Measurements from ENCODE around the gene BACH2. TPM values are rescaled to one million over a fixed set of nuclear protein-coding genes. Genes with fewer than 3 reads are reported as not detected.

BACH2 gene
- total RNA-seq, 2 donors from 2014 or later: 0.52 to 1.2 TPM

DNA sequence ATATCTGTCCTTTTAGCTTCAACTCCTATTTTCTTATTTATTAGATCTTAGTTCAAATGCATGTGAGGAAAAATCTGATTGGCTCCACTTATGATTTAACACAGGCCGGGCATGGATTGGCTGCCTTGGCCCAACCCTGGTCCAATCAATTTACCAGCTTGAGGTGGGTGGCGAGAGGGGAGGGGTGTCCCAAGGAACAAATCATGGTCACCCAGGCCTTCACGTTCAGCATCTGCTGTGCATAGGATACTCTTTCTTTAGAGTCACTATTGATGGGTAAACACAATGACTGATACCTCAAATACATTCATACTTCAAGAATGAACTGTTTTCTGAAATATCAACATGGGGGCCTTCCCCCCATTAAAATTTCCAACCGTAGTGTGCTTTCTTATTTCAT is 14.9 kb upstream of the BACH2 start:
- Histone ChIP-seq H3K9ac (ENCODE audit: low read depth in 2 of 2, low read length in 2 of 2) (no peak overlapping the region), H3K27me3 (no peaks in the 10 kb centered on the region), H3K36me3 (no peaks in the 10 kb centered on the region), H3K4me3 (no peak overlapping the region), H3K27ac (no peak overlapping the region), H3K9me3 (no peaks in the 10 kb centered on the region), H3K4me1 (no peaks in the 10 kb centered on the region)
- intact Hi-C loops (cut with DNase I): no loop called here
- TF ChIP-seq, protein P1, sequence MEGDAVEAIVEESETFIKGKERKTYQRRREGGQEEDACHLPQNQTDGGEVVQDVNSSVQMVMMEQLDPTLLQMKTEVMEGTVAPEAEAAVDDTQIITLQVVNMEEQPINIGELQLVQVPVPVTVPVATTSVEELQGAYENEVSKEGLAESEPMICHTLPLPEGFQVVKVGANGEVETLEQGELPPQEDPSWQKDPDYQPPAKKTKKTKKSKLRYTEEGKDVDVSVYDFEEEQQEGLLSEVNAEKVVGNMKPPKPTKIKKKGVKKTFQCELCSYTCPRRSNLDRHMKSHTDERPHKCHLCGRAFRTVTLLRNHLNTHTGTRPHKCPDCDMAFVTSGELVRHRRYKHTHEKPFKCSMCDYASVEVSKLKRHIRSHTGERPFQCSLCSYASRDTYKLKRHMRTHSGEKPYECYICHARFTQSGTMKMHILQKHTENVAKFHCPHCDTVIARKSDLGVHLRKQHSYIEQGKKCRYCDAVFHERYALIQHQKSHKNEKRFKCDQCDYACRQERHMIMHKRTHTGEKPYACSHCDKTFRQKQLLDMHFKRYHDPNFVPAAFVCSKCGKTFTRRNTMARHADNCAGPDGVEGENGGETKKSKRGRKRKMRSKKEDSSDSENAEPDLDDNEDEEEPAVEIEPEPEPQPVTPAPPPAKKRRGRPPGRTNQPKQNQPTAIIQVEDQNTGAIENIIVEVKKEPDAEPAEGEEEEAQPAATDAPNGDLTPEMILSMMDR (IDR thresholded peaks at IDR 0.05): no peak
- DNase-seq: no peak

DNA sequence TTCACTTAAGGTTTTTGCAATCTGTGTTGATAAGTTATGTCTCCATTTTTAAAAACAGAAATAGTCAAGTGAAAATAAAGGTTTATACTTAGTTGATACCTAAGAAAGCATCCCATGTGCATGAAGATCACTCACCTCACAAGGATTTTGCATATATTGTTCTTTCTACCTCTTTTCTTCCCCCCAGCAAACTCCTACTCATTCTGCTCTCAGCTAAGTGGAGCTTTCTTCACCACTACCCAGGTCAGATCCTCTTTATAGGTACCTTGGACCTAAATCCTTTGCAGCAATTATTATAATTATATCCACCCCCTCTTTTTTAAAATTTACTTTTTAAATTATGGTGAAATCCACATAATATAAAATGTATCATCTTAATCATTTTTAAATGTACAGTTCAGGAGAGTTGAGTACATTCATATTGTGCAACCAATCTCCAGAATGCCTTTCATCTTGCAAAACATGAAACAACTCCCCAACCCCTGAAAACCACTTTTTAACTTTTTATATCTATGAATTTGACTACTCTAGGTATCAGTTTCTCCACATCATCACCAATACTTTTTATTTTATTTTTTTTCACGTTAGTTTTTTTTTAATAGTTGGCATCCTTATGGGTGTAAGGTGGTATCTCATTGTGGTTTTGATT is 9.3 kb upstream of the BACH2 start:
- intact Hi-C loops (cut with DNase I): no loop called here
- Histone ChIP-seq H3K36me3 (no peaks in the 10 kb centered on the region), H3K27me3 (no peaks in the 10 kb centered on the region), H3K4me3 (no peak overlapping the region), H3K9me3 (no peaks in the 10 kb centered on the region), H3K4me1 (no peaks in the 10 kb centered on the region), H3K9ac (ENCODE audit: low read depth in 2 of 2, low read length in 2 of 2) (no peak overlapping the region), H3K27ac (no peak overlapping the region)
- TF ChIP-seq, protein P1 (IDR thresholded peaks at IDR 0.05): no peak
- no peak for DNase-seq

DNA sequence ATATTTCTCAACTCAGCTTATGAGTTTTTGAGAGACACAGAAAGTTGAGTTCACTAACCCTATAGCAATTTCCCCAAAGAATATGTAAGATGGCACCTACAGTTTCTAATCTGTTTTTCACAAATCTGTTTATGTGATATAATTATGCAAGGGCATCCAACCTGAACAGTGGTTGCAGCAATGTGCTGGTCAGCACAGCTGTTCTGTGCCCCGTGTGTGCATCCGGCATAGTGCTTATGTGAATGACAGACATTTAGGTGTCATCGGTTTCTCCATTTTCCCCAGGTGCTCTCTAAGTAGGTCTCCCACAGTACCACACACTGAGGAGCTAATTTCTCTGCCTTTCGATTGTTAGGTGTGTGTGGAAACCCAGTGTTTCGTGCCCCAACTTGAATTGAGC is 7.7 kb upstream of the BACH2 start:
- DNase-seq: no peak
- no peaks in the 10 kb centered on the region for H3K27me3 ChIP-seq
- TF ChIP-seq, protein P1 (IDR thresholded peaks at IDR 0.05): no peak
- no peaks in the 10 kb centered on the region for H3K36me3 ChIP-seq
- intact Hi-C loops (cut with DNase I): no loop called here
- H3K27ac ChIP-seq: no peak overlapping the region
- H3K4me3 ChIP-seq: no peak overlapping the region
- no peak overlapping the region for H3K9ac ChIP-seq (ENCODE audit: low read depth in 2 of 2, low read length in 2 of 2)
- no peaks in the 10 kb centered on the region for H3K4me1 ChIP-seq
- H3K9me3 ChIP-seq: no peaks in the 10 kb centered on the region

DNA sequence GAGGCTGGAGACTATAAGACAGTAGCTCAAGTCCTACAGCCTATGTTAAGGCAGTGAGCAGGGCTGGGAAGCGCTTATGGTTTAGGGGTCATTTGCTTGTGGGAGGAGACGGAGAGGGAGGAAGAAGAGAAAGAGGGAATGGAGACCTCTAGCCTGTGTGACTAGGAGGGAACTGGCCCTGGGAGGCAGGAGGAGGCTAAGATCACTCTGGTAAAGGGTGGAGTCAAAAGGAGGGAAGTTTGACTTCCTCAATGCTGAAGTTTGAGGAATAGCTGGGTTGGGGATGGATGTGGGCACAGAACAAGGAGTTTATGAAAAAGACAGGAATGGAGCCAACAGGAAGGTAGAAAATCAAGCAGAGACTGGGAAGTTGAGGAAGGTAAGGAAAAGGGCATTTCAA is 6.4 kb upstream of the BACH2 start:
- Histone ChIP-seq H3K9ac (ENCODE audit: low read depth in 2 of 2, low read length in 2 of 2) (no peak overlapping the region), H3K36me3 (no peaks in the 10 kb centered on the region), H3K9me3 (no peaks in the 10 kb centered on the region), H3K4me3 (no peak overlapping the region), H3K27ac (no peak overlapping the region), H3K27me3 (peaks cover 3% of the 10 kb centered on the region), H3K4me1 (no peaks in the 10 kb centered on the region)
- TF ChIP-seq, protein P1 (IDR thresholded peaks at IDR 0.05): no peak
- DNase-seq: no peak
- intact Hi-C loops (cut with DNase I): no loop called here

DNA sequence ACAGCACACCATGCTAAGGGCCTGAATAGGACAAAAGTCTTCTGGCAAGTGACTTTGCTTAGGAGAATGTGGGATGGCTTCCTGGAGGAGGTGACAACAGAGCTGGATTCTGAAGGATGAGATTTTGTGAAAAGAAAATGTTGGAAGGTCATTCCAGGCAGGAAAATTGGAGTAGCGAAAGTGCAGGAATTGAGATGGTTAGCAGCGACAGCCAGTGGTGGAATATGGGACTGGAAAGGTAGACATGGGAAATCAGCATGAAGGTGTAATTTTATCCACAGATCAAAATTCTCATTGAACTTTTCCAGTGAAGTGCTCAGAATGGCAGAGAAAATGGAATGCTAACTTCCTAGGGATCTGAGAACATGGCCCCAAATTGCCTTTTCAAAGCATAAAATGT is 5.7 kb upstream of the BACH2 start:
- DNase-seq: no peak
- no peak overlapping the region for H3K9ac ChIP-seq (ENCODE audit: low read depth in 2 of 2, low read length in 2 of 2)
- H3K9me3 ChIP-seq: no peaks in the 10 kb centered on the region
- H3K36me3 ChIP-seq: no peaks in the 10 kb centered on the region
- no peaks in the 10 kb centered on the region for H3K4me1 ChIP-seq
- intact Hi-C loops (cut with DNase I): no loop called here
- no peak overlapping the region for H3K4me3 ChIP-seq
- TF ChIP-seq, protein P1 (IDR thresholded peaks at IDR 0.05): no peak
- peaks cover 5% of the 10 kb centered on the region for H3K27me3 ChIP-seq
- H3K27ac ChIP-seq: no peak overlapping the region
